Osteoblast (primary cell): Measurements from ENCODE around the gene KCNN3. TPM values are rescaled to one million over a fixed set of nuclear protein-coding genes. Genes with fewer than 3 reads are reported as not detected.

Source experiments
- DNase-seq: peaks from one replicate; pipeline ENCODE4 v3.0.0; 2011; ENCODE audit warnings: low spot score, mixed read lengths; ENCODE audit not compliant: insufficient read length; ENCODE audit errors: missing footprints
- H2AFZ ChIP-seq: 2 replicates; pipeline ENCODE4 v1.6.0; 2011; ENCODE audit warnings: mild to moderate bottlenecking, low read length
- H3K27ac ChIP-seq: 2 replicates; pipeline ENCODE4 v1.5.1; 2011; ENCODE audit warnings: mild to moderate bottlenecking, low read depth, low read length, moderate library complexity
- H3K27me3 ChIP-seq: 2 replicates; pipeline ENCODE4 v1.6.0; 2012; ENCODE audit warnings: mild to moderate bottlenecking, control low read depth, inconsistent platforms, low read length, moderate library complexity; ENCODE audit not compliant: insufficient read depth
- H3K36me3 ChIP-seq: 2 replicates; pipeline ENCODE4 v1.5.1; 2011; ENCODE audit warnings: mild to moderate bottlenecking, low read length, control low read depth, moderate library complexity; ENCODE audit not compliant: insufficient read depth
- H3K4me1 ChIP-seq: 2 replicates; pipeline ENCODE4 v1.5.1; 2011; ENCODE audit warnings: mild to moderate bottlenecking, low read length, control low read depth, moderate library complexity; ENCODE audit not compliant: insufficient read depth
- H3K4me2 ChIP-seq: 2 replicates; pipeline ENCODE4 v1.6.0; 2011; ENCODE audit warnings: mild to moderate bottlenecking, low read length; ENCODE audit not compliant: insufficient read depth
- H3K4me3 ChIP-seq: fragments of 200-600 bp; sonication (generic); 3 replicates; pipeline ENCODE4 v1.5.1; 2012; ENCODE audit warnings: mild to moderate bottlenecking, low read length, inconsistent platforms; ENCODE audit not compliant: insufficient read depth
- H3K79me2 ChIP-seq: 2 replicates; pipeline ENCODE4 v1.6.0; 2012; ENCODE audit warnings: mild to moderate bottlenecking, low read length, control low read depth, inconsistent platforms; ENCODE audit not compliant: insufficient read depth
- H3K9me3 ChIP-seq: 2 replicates; pipeline ENCODE4 v1.5.1; 2011; ENCODE audit warnings: low read depth, low read length, control low read depth
- H4K20me1 ChIP-seq: 2 replicates; pipeline ENCODE4 v1.6.0; 2012; ENCODE audit warnings: mild to moderate bottlenecking, low read length, control low read depth; ENCODE audit not compliant: insufficient read depth
- CTCF ChIP-seq: IDR thresholded peaks from 2 replicates; pipeline ENCODE4 v1.5.1; 2011; ENCODE audit warnings: mild to moderate bottlenecking, low read depth, low read length, moderate library complexity; ENCODE audit errors: extremely low read depth
- total RNA-seq: library from RNA; depleted of rRNA; stranded (reverse); fragments of >200 nt; gene quantifications from 2 replicates; pipeline ENCODE4 v1.2.3, GENCODE V29; 2012

The KCNN3 gene
- total RNA-seq, 1 donor = under 0.01 TPM

GRCh38 chr1:154824179-154825000, 45.7 kb downstream of the KCNN3 start:
- DNase-seq = no peak
- Histone ChIP-seq H3K36me3 (no peaks in the 10 kb centered on the region), H3K27me3 (peaks cover 10% of the 10 kb centered on the region), H3K27ac (no peak overlapping the region), H3K9me3 (no peaks in the 10 kb centered on the region), H2AFZ (no peak overlapping the region), H4K20me1 (no peaks in the 10 kb centered on the region), H3K4me1 (no peaks in the 10 kb centered on the region), H3K4me2 (no peak overlapping the region), H3K4me3 (no peak overlapping the region), H3K79me2 (no peaks in the 10 kb centered on the region)
- no peak for TF ChIP-seq CTCF

- no peaks in the 10 kb centered on the region for H4K20me1 ChIP-seq
- TF ChIP-seq CTCF = no peak
- DNase-seq = no peak
- H2AFZ ChIP-seq = no peak overlapping the region
- no peak overlapping the region for H3K27ac ChIP-seq
- peaks cover 6% of the 10 kb centered on the region for H3K27me3 ChIP-seq
- H3K4me3 ChIP-seq = no peak overlapping the region
- H3K4me1 ChIP-seq = no peaks in the 10 kb centered on the region
- no peak overlapping the region for H3K4me2 ChIP-seq
- no peaks in the 10 kb centered on the region for H3K79me2 ChIP-seq
- H3K36me3 ChIP-seq = no peaks in the 10 kb centered on the region
- H3K9me3 ChIP-seq = no peaks in the 10 kb centered on the region
Observed at GRCh38 chr1:154822717-154823116, 47.4 kb downstream of the KCNN3 start.

GRCh38 chr1:154822233-154822632, 47.8 kb downstream of the KCNN3 start:
- H2AFZ ChIP-seq = no peak overlapping the region
- H3K27me3 ChIP-seq = peaks cover 9% of the 10 kb centered on the region
- H3K4me3 ChIP-seq = no peak overlapping the region
- no peak overlapping the region for H3K27ac ChIP-seq
- H3K36me3 ChIP-seq = no peaks in the 10 kb centered on the region
- no peaks in the 10 kb centered on the region for H4K20me1 ChIP-seq
- no peak overlapping the region for H3K4me2 ChIP-seq
- no peaks in the 10 kb centered on the region for H3K79me2 ChIP-seq
- no peak for TF ChIP-seq CTCF
- no peaks in the 10 kb centered on the region for H3K4me1 ChIP-seq
- DNase-seq = no peak
- no peaks in the 10 kb centered on the region for H3K9me3 ChIP-seq

GRCh38 chr1:154821083-154821482, 49.0 kb downstream of the KCNN3 start:
- no peak overlapping the region for H3K4me2 ChIP-seq
- H4K20me1 ChIP-seq = no peaks in the 10 kb centered on the region
- H3K4me1 ChIP-seq = no peaks in the 10 kb centered on the region
- no peak overlapping the region for H3K27ac ChIP-seq
- no peak for TF ChIP-seq CTCF
- no peaks in the 10 kb centered on the region for H3K79me2 ChIP-seq
- no peaks in the 10 kb centered on the region for H3K36me3 ChIP-seq
- no peak overlapping the region for H2AFZ ChIP-seq
- H3K4me3 ChIP-seq = no peak overlapping the region
- peaks cover 19% of the 10 kb centered on the region for H3K27me3 ChIP-seq
- DNase-seq = no peak
- no peaks in the 10 kb centered on the region for H3K9me3 ChIP-seq
